ENCODE results near the gene RBBP7. TPM values are rescaled to one million over a fixed set of nuclear protein-coding genes. Genes with fewer than 3 reads are reported as not detected.

The RBBP7 gene
- total and polyA plus RNA-seq, 2 of the 8 experiments (the other 6 are each of a cell fraction or from before 2014, with no cell fraction given), result 107 to 138 TPM

DNA sequence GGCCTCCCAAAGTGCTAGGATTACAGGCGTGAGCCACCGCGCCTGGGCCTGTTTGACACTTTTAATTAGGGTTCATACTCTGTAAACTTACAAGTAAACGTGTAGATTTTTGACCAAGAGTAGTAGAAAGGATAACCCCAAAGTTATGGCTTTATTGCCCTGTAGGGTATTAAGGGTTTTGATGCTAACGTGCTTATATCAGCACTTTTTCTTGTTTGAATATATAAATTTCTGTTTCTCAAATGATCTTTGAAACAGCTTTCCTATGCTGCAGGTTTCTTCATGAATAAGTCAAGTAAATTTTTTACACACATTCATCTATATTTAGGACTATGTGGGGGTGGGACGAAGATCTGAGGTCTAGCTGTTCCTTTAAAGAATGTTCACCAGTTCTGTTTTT, 47.0 kb upstream of the RBBP7 start:
- DNase-seq (ENCODE audit: low read depth in 1 of 2, low spot score in 2 of 2) (no peak), FAIRE-seq (no peak)
- WGBS, 2 experiments (ENCODE audit: extremely low coverage in 1 of 2, insufficient coverage in 1 of 2, insufficient read length in 1 of 2, insufficient replicate concordance in 2 of 2, low coverage in 1 of 2, low lambda C conversion rate in 2 of 2, missing lambda C conversion rate in 1 of 2), result 85% methylated on average over 3 of the region's 6 CpGs; no CpG with 5 or more reads in 1 of the 2 experiments
- H3K9me3 ChIP-seq (ENCODE audit: insufficient read depth in 2 of 2, low read depth in 1 of 2, low read length in 1 of 2), result no peaks in the 10 kb centered on the region
- H3K79me1 ChIP-seq (ENCODE audit: low read depth, low read length), result no peaks in the 10 kb centered on the region
- ChIA-PET POLR2A (ENCODE audit: partially characterized antibody) (no interaction called here), CTCF (ENCODE audit: partially characterized antibody) (interaction anchor here (1.4 kb wide), 1 partner anchor 24 kb away, joined by 4 read pairs; no protein-coding TSS in a partner anchor)
- H3K27me3 ChIP-seq (replicated peaks in 1 of 4; ENCODE audit: control insufficient read depth in 3 of 4, extremely low read depth in 1 of 4, insufficient read depth in 3 of 4, low read length in 3 of 4), result no peaks in the 10 kb centered on the region
- no peaks in the 10 kb centered on the region for H3K79me2 ChIP-seq (ENCODE audit: control insufficient read depth in 1 of 2, insufficient read depth in 2 of 2, low read length in 2 of 2)
- no peaks in the 10 kb centered on the region for H4K20me1 ChIP-seq (replicated peaks in 1 of 2; ENCODE audit: control insufficient read depth in 1 of 2, insufficient read depth in 2 of 2, low read length in 2 of 2)
- H2BK5ac ChIP-seq (ENCODE audit: low read depth, low read length), result no peak overlapping the region
- no peak overlapping the region for H3K4me3 ChIP-seq (ENCODE audit: extremely low read depth in 1 of 4, insufficient read depth in 2 of 4, low read depth in 3 of 4, low read length in 4 of 4)
- TF ChIP-seq CREB1 (IDR thresholded peaks at IDR 0.05), result no peak
- TF ChIP-seq CHD1 (IDR thresholded peaks at IDR 0.05; ENCODE audit: low read depth, low read length), result no peak
- no peak for TF ChIP-seq BRCA1 (IDR thresholded peaks at IDR 0.05; ENCODE audit: low read depth, low read length)
- no peak for TF ChIP-seq KDM4A (IDR thresholded peaks at IDR 0.05; ENCODE audit: low read depth, low read length, severe bottlenecking)
- H3K23me2 ChIP-seq (ENCODE audit: low read depth, low read length), result no peaks in the 10 kb centered on the region
- H3K9ac ChIP-seq (replicated peaks in 1 of 4; ENCODE audit: extremely low read depth in 1 of 4, low read depth in 3 of 4, low read length in 3 of 4), result no peak overlapping the region
- no peak overlapping the region for H3K4me2 ChIP-seq (ENCODE audit: insufficient read depth in 1 of 2, low read depth in 2 of 2, low read length in 2 of 2)
- H3K36me3 ChIP-seq (ENCODE audit: control insufficient read depth in 2 of 4, insufficient read depth in 4 of 4, low read length in 3 of 4), result no peaks in the 10 kb centered on the region
- no peak overlapping the region for H2AFZ ChIP-seq (ENCODE audit: low read length)
- H4K5ac ChIP-seq (ENCODE audit: insufficient read length, low read depth, low read length), result no peak overlapping the region
- no peak overlapping the region for H3K4ac ChIP-seq (replicated peaks; ENCODE audit: insufficient read length, low read depth, low read length)
- no peak overlapping the region for H3K23ac ChIP-seq (ENCODE audit: insufficient read length)
- H4K8ac ChIP-seq (ENCODE audit: extremely low read depth, insufficient read depth, low read length), result no peak overlapping the region
- no peak overlapping the region for H4K91ac ChIP-seq (replicated peaks; ENCODE audit: insufficient read length, low read length)
- no peak overlapping the region for H2BK20ac ChIP-seq (ENCODE audit: low read length)
- H3K27ac ChIP-seq (ENCODE audit: low read depth, low read length), result no peak overlapping the region
- H3K56ac ChIP-seq (replicated peaks; ENCODE audit: insufficient read length, low read depth, low read length), result no peak overlapping the region
- no peak overlapping the region for H2BK15ac ChIP-seq (ENCODE audit: low read length)
- no peak overlapping the region for H3K14ac ChIP-seq (ENCODE audit: insufficient read length)
- H2BK120ac ChIP-seq (replicated peaks; ENCODE audit: low read depth, low read length), result no peak overlapping the region
- H2BK12ac ChIP-seq (ENCODE audit: low read depth, low read length), result no peak overlapping the region
- no peak overlapping the region for H2AK5ac ChIP-seq (ENCODE audit: low read depth, low read length)
- no peaks in the 10 kb centered on the region for H3K4me1 ChIP-seq (replicated peaks in 1 of 4; ENCODE audit: control insufficient read depth in 3 of 4, insufficient read depth in 4 of 4, low read length in 3 of 4)
- H3K18ac ChIP-seq (ENCODE audit: extremely low read depth, low read length), result no peak overlapping the region

Measured in H1 (cell line).